Muscle of back (tissue), 11 donors: ENCODE data around the gene DNAJB4. TPM values are rescaled to one million over a fixed set of nuclear protein-coding genes. Genes with fewer than 3 reads are reported as not detected.
"Not testable (repeated sequence)": the region's sequence is repeated elsewhere in the genome, so short reads cannot be mapped to it uniquely, and the experiment has no call there.

Experiments
- DNase-seq, 3 donors: peaks; one replicate each; pipeline versions ENCODE4 v3.0.0 to v3.0.0-alpha.2; 2013
- polyA plus RNA-seq, 10 donors: library from polyadenylated mRNA; unstranded; fragments of 120-200 nt; gene quantifications; one replicate each; pipeline ENCODE4 v1.2.1, GENCODE V29; 2013; ENCODE audit not compliant: insufficient read length in 10 of 10

Gene DNAJB4
- polyA plus RNA-seq, 10 donors, result 56.4 to 95.7 (median 76.8) TPM

DNA sequence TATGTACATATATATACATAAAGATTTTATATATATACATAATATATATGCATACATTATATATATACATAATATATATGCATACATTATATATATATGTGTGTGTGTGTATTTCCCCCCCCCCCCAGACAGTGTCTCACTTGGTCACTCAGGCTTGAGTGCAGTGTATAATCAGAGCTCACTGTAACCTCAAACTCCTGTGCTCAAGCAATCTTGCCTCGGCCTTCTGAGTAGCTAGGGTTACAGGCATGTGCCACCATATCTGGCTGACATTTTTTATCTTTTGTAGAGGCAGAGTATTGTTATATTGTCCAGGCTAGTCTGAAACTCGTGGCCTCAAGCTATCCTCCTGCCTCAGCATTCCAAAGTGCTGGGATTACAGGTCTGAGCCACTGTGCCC is 16.8 kb upstream of the DNAJB4 start:
- DNase-seq, result no peak

DNA sequence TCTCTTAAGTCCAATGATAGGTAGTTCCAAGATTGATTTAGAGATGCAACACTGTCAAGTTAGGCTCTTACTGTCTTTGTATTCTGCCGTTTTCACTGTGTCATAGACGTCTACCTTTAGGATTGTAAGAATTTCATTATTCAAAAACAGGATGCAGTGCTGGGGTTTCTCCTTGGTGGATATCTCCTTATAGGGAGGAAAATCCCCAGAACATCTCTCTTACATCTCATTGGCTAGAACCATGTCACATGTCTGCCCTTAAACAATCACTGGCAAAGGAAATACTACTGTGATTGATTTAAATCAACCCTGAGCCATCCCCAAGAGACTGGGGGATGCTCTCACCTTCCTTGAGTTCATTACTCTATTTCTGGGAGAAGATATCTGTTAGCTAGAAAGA is 15.0 kb upstream of the DNAJB4 start:
- no peak for DNase-seq

DNA sequence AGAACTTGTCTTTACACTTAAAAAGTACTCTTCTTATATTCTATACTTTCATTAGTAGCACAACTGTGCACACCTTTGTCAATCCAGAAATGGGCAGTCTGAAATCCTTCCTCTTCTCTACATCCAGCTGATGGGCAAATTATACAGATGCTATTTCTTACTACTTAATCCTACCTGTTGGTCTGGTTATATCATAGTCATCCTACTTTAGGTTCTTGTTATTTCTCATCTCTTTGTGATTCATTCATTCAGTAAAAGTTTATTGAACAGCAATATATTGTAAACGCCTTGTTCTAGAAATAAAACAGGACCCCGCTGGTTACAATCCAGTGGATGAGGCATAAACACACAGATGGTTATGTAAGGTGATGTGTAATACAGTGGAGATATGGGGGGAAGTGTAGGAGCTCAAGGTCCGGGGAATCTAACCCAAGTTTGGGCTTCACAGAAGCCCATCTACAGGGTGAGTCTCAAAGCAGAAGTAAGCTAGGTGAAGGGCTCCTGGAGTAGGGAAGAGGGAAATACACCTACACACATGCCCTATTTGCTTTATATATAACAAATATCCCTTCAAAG is 14.0 kb upstream of the DNAJB4 start:
- no peak for DNase-seq

DNA sequence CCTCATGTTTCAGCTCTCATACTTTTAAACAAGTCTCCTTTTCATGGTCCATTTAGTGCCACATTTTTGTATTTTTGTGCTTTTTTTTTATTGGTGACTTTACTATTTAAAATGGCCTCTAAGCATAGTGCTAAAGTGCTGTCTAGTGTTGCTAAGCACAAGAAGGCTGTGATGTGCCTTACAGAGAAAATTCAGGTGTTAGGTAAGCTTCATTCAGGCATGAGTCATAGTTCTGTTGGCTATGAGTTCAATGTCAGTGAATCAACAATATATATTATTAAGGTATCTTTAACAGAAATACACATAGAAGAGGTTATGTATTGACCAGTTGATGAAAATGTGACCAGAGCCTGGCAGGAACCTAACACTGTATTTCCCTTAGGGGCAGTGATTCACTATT is 13.1 kb upstream of the DNAJB4 start:
- no peak for DNase-seq

DNA sequence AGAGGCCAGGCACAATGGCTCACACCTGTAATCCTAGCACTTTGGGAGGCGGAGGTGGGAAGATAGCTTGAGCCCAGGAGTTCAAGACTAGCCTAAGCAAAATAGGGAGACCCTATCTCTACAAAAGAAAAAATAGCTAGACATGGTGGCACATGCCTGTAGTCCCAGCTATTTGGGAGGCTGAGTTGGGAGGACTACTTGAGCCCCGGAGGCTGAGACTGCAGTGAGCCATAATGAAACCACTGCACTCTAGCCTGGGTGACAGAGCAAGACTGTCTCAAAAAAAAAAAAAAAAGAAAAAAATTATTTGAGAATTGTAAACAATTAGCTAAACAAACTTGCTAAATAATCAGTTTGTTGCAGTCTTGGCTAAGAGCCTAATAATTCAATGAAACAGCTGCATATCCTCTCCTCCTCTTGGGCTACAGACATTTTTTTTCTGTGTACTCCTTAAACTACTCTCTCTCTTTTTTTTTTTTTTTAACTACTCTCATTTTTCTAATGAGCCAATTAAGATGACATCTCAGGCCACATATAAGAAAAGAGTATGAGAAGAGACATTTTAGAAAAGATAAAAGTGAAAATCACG is 10.5 kb upstream of the DNAJB4 start:
- no peak for DNase-seq

DNA sequence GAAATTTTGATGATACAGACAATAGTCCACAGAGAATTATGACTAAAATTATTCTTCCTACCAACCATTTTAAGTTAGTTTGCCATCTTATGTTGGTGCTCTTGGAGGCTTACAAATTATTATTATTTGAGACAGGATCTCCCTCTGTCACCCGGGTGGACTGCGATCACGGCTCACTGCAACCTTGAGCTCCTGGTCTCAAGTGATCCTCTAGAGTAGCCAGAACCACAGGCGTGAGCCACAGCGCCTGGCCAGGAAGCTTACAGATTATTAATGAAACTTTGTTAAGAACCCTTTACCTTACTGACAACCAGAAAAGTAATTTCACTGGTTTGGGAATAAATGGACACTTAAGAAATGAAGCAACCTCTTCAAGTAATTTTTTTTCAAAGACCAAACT is 8.0 kb upstream of the DNAJB4 start:
- no peak for DNase-seq

DNA sequence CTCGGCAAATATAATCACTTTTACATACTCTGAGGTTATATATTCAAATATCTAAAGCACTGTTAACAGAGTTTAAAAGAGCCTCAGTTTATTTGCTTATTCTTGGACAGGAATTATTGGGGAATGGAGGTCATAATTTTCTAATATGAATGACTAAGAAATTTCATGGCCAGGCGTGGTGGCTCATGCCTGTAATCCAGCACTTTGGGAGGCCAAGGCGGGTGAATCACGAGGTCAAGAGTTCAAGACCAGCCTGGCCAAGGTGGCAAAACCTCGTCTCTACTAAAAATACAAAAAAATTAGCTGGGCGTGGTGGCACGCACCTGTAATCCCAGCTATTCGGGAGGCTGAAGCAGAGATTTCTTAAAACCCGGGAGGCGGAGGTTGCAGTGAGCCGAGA is 4.2 kb upstream of the DNAJB4 start:
- not testable (repeated sequence) for DNase-seq

DNA sequence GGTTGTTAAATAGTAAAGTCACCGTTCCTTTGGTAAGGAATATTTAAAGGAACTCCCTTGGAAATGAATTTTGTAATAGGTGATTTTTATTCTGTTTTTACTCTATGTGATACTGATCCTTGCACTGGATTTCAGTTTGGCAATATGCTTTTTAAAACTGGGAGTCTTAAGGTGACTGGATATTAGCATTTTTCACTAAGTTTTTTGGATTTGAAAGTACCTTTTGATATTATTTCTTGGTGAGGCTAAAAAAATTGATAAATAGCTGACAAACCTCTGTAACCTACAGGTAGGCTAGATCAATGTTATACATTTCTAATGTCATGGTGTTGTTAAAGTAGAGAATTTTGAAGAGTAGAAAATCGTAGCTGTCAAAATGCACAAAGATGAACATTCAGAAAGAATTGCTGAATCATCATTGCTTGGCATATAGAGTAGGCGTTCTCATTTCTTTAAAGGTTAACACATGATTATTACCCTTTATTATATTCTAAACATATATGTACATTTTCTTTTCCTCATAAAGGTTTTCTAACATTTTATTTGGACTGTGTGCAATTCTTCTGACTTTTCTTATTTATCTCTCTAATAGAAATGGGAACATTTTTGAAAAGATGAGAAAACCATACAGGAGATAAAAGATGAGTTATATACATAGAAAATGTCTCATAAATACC is 1.5 kb upstream of the DNAJB4 start:
- DNase-seq, result no peak

DNA sequence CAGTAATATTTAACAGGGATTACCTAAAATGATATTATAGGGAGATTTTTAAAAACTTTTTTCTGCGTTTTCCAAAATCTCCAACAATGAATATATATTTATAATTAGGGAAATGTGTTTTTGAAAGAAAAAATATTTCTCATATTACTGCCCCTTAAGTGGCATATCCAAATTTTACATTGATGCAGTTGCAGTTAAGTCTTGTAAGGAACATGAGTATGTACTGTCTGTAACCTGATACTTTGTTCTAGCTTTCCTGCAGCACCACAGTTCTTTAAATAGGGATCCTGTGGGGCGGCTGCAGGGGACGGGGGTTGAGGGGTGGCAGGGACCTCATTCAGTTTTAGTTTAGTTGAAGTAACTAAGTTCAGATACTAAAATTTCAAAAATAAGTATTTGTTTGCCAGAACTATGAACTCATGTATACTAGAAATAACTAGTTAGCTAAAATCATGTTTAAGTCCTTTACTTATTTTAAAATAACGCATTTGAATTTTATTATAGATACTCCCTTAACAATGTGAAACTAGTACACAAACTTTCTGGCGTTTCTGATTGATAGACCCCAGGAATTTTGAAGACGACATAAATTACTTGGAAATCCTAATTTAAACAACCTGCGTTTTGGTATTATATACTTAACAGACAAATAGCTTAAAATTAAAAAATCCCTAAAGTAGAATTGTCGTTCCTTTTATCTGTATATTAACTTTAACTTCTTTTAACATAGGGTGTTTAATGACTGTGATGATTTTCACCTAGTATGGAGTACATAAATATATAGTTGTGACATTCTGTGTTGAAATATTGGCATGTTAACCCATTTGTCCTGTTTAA is 639 bp upstream of the DNAJB4 start:
- DNase-seq, result peak; percentile 76 to 86 (median 84)

DNA sequence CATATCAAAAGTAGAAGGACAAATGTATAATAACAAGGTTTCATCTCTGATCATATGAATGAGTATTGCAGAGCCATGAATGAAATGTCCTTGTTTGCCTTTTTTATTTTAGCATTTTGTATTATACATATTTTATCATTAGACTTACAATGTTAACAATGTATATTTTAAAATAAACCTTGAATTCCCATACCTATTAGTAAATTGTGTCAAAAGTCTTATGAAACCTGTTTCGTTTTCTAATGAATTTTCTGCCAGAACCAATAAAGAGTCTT is 646 bp downstream of the DNAJB4 start:
- DNase-seq, result peak in 2 of 3 donors; percentile 24 to 25

DNA sequence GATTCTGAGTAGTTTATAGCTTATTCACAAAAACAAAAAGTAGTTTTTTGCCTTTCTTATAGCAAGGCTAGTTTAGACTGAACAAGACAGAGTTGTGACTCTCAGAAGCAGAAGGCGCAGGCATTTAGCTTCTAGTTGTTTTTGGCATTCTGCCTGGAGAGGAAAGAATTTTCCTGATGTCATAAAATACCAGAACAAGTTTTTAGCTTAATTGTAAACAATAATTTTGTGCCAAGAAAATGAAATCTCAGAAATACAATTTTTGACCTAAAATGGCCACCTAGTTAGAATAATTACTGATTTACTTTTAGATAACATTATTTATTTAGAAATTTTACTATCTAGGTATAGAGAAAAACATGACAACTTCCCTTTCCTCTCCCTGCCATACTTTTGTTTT is 1.0 kb downstream of the DNAJB4 start:
- peak; percentile 89 to 93 (median 93) for DNase-seq

DNA sequence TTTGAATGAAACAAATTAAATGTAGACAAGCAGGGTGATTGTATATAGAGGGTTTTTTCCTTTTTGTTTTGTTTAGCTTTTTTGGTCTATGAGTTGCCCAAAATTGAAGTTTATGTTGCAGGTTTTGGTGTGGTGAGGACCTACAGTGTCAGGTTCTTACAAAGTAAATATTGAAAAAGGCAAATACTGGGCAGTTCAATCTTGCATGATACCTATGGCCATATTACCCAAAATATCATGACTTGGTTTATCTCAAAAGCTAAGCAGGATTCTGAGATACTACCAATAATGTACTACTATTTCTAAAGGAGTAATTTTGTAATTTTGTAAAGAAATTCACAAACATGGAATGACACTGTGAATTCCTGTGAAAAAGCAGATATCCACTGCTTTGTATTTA is 1.8 kb downstream of the DNAJB4 start:
- DNase-seq, result peak in 1 of 3 donors; percentile 37

DNA sequence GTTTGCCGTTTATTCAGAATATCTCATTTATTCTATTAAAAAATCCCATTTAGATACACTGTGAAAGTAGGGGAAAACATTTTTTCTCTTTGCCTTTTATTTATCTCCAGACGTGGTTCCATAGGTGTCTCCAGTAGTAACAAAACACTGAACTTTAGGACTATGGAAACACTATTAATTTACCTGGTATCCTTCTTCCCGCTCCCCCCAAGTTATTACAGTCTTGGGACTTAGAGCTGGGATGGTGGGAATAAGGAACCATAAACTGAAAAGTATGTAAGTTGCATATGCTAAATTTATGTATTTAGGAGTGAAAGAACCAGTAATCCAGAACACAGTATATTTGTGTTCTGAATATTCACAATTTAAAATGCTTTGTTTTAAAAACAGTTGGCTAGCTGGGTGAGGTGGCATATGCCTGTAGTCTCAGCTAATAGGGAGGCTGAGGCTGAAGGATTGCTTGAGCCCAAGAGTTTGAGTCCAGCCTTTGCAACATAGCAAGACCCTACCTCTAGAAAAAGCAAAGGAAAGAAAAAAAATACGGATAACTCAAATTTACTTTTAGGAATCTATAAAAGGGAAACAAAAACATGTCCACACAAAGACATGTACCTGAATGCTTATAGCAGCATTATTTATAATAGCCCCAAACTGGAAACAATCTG is 3.1 kb downstream of the DNAJB4 start:
- no peak for DNase-seq

DNA sequence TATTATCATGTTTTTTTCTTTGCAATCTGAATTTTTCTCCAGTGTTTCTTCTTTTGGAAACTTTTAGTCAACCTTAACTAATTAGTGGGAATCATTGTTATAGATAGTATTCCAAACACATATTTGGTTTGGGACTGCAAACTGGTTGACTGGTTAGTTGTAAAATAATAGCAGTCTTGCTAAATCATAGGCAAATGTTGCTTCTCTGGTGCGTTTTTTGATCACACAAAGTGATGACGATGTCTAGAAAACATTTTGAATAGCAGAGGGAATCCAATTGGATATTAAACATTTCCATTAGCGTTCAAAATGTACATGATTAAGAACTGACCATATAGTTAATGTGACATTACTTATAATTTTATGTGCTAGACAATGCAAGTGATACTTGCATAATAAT is 4.5 kb downstream of the DNAJB4 start:
- DNase-seq, result no peak

DNA sequence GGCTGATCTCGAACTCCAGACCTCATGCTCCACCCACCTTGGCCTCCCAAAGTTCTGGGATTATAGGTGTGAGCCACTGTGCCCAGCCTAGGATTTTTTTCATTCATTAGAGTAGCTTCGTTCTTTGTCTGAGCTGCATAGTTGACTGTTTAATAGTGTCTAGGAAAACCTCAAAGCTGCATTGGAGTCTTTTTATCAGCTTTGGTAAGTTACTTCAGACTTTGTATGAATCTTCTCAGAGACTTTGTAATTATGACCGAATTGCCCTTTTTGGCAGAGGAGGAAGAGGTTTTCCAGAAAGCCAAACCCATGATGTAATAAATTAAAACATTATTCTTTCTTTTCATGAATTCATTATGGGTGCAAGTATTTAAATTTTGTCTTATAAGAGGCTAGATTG is 5.1 kb downstream of the DNAJB4 start:
- no peak for DNase-seq

DNA sequence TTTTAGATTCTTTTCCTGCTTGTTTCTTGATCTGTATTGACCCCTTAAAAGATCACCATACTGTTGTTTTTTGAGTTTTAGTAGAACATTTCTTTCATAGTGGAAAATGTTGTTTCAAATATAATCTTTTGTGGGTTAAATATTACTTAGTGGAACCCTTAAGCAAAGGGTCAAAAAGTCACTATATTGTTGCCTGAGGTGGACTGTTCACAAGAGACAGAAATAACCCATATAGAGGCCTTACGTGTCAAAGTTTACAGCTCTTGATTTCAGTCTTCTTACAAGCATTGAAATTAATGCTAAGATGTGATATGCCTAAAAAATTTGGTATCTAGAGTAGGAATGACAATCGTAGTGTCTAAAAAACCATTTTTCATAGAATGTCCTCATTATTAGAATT is 6.3 kb downstream of the DNAJB4 start:
- no peak for DNase-seq

DNA sequence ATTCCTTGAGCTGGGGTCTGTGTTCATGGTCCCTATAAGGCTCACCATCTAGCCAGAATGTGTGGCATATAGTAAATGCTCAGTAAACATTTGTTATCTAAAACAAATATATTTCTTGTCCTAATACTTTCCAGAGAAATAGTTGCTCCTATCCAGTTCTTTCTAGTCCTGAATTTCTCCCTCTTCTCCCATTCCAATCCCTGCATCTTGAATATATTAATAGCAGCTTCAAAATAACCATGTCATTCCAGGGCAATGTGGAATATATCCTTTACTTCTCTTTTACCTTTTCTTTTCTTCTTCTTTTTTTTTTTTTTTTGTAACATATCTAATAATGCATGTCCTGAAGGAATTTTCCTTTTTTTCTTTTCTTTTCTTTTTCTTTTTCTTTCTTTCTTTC is 10.4 kb downstream of the DNAJB4 start:
- DNase-seq, result no peak

DNA sequence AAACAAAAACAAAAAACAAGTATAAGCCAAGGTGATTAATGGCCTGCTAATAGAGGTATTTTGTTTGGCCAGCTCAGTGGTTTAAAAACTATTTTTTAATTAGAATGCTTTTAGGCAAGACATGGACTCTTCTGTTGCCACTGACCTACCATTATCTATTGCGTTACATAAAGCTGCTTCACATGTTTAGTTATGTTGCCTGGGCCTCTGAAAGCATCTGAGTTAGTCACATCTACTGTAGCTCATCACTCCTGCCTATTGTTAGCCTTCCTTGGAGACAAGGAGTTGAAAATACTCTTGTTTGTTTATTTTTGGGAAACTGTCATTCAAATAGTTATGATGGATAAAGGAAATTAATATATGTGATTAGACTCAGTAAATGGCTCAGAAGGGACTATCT is 14.3 kb downstream of the DNAJB4 start:
- no peak for DNase-seq

DNA sequence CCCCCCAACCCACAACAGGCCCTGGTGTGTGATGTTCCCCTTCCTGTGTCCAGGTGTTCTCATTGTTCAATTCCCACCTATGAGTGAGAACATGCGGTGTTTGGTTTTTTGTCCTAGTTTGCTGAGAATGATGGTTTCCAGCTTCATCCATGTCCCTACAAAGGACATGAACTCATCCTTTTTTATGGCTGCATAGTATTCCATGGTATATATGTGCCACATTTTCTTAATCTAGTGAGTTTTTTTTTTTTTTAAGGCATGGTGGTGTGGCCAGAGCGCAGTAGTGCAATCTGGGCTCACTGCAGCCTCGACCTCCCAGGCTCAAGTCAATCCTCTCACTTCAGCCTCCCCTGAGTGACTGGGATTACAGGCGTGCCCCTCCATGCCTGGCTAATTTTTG is 16.4 kb downstream of the DNAJB4 start:
- DNase-seq, result not testable (repeated sequence)

DNA sequence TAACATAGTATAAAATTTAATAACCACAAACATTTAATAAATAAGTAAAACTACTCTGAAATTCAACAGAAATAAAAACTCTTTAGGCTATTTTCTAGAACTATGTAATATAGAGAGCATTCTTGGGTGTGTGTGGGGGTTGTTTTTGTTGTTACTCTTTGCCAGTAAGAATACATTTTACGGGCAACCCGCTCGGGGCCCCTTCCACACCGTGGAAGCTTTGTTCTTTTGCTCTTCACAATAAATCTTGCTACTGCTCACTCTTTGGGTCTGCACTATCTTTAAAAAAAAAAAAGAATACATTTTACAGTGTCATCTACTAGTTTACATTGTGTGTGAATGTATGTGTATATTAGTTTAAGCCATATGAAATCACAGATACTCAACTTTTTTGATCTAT is 25.1 kb downstream of the DNAJB4 start:
- DNase-seq, result no peak

DNA sequence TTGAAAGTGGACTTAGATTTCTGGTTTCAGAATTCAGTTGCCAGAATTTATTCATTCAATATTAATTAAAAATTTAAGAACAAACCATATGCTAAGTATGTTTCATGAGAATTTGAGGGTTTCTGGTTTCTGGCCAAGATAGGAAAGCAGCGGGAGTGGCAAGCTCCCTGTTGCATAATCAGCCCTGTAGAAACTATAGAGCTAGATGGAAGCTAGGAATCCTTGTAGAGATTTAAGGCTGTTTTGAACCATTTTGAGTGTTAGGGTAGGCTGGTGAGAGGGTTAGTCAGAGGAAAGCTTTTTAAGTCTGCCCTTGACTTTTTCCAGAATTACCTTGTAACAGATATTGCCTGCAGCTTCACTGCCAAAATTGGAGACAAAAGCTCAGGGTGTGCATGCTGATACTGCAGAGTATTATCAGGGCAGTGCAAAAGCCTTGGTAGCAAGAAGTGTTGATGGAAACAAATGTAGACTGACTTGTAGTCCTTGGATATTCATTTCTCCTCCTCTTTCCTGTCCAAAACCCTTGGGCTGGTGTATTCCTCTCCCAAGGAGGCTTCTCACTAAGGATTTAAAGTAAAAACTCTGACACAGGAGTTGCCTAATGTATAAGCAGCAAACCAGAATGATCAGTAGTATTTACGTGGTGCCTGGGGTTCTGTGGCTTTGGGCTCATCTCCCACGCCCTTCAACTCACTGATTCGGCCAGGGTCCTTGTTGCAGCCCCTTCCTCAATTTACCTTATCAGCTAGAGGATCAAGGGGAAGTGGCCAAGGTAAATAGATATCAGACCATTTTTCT is 28.5 kb downstream of the DNAJB4 start:
- DNase-seq, result no peak

DNA sequence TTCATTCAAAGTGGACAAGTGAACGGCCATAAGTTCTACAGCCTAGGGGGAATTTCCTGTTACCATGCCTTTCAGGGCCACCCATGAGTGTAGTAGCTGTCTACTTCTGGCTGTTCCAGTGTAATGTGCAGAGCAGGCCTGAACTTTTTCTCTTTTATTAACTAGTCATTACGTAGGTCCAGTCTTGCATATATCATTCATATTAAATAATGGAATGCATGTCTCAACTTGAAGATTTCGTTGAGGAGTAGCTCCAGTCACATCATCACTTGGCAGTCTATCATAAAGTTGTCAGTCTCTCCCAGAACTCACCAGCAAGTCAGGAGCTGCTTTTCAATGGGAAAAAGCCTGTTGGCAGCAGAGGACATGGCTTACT is 29.0 kb downstream of the DNAJB4 start:
- no peak for DNase-seq
